ENCODE results near the gene ATG4D.

Gene ATG4D

DNA sequence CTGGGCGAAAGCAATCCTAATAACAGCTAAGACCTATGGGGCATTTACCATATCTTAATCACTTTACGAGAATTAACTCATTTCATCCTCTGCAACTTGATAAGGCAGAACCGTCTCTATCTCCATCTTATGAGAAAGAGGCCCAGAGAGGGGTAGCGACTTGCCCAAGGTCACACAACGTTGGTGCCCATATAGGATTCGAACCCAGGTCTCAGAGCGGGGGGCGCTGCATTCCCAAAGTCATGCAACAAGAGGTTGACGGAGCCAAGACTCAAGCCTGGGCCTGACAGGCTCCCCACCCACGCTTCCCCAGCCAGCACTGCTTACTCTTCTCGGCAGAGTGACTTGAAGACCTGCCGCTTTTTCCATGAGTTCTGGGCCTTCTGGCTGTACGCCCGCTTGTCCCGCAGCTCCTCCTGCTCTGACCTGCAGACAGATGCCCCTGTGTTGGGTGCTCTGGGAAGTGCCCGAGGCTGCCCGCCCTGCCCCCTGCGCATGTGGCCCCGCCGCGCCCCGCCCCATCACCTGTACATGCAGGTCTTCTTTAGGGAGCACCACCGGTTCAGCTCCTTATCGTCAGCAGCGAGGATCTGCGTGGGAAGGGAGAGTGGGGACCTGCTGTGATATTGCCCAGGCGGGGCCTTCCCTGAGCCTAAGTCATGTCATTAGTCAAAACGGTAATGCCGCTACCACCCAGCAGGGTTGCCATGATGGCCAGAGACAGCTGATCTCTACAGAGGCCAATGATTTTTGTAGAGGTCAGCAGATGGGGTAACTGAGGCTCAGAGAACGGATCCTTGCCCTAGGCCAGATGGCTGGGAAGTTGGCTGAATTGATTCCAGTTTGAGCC is 11.3 kb downstream of the ATG4D start:
- no peak overlapping the region for H3K4me2 ChIP-seq (ENCODE audit: low read length, poor library complexity, severe bottlenecking)
- no peak overlapping the region for H3K27ac ChIP-seq (ENCODE audit: low read length, poor library complexity, severe bottlenecking)
- WGBS, result 92% methylated on average over 30 of the region's 30 CpGs
- no peak overlapping the region for H2AFZ ChIP-seq (ENCODE audit: low read depth, low read length)
- H2BK5ac ChIP-seq (ENCODE audit: low read depth, low read length, poor library complexity, severe bottlenecking), result no peak overlapping the region
- no peak overlapping the region for H4K8ac ChIP-seq (ENCODE audit: low read length)
- H3K14ac ChIP-seq (ENCODE audit: low read length in 2 of 2), result no peak overlapping the region
- no peak overlapping the region for H2BK15ac ChIP-seq (ENCODE audit: low read depth, poor library complexity, severe bottlenecking)
- H2BK120ac ChIP-seq (ENCODE audit: low read depth, low read length), result no peak overlapping the region
- no peak overlapping the region for H2BK12ac ChIP-seq (ENCODE audit: low read length in 2 of 2)
- DNase-seq, result no peak
- H3K4me1 ChIP-seq (ENCODE audit: control insufficient read depth, insufficient read depth, low read depth, low read length), result no peaks in the 10 kb centered on the region
- H3K4me3 ChIP-seq (ENCODE audit: insufficient read depth in 1 of 2, low read depth in 1 of 2, low read length in 2 of 2), result no peak overlapping the region
- no peak overlapping the region for H2AK5ac ChIP-seq (ENCODE audit: low read length, severe bottlenecking)
- H3K79me1 ChIP-seq (replicated peaks; ENCODE audit: low read length, poor library complexity, severe bottlenecking), result peaks cover 24% of the 10 kb centered on the region
- H3K36me3 ChIP-seq (ENCODE audit: control insufficient read depth in 1 of 2, insufficient read depth in 2 of 2, low read depth in 1 of 2, low read length in 2 of 2), result peaks cover 80 to 85% of the 10 kb centered on the region in 2 experiments
- no peak overlapping the region for H3K4ac ChIP-seq (ENCODE audit: low read depth in 1 of 2, low read length in 2 of 2)
- H3K27me3 ChIP-seq (ENCODE audit: control insufficient read depth in 1 of 2, insufficient read depth in 1 of 2, low read length in 2 of 2), result no peaks in the 10 kb centered on the region
- H3K18ac ChIP-seq (ENCODE audit: low read depth in 1 of 2, low read length in 2 of 2), result no peak overlapping the region
- no peak overlapping the region for H3K9ac ChIP-seq (ENCODE audit: low read length)
- H3K9me3 ChIP-seq (ENCODE audit: control insufficient read depth, low read length), result no peaks in the 10 kb centered on the region
- H3K23ac ChIP-seq (ENCODE audit: low read length in 2 of 2), result no peak overlapping the region
- H4K91ac ChIP-seq (ENCODE audit: low read length), result no peak overlapping the region

DNA sequence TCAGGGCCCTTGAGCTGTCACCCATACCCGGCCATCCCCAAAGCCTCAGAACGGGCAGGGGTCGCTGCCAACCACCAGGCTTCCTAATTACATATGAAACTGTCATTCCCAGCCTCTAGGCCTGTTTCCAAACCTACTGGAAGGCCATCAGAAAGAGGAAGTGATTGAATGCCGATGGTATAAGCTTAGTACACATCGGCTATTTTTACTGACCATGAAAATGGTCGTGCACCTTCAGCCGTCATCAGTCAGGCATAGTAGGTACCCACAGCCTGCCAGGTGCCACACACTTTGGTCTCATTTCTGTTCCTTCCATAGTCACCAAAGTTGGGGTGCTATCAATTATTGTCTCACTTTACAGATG is 11.9 kb downstream of the ATG4D start:
- no peak overlapping the region for H2BK5ac ChIP-seq (ENCODE audit: low read depth, low read length, poor library complexity, severe bottlenecking)
- WGBS, result 93% methylated on average over 7 of the region's 7 CpGs
- no peaks in the 10 kb centered on the region for H3K9me3 ChIP-seq (ENCODE audit: control insufficient read depth, low read length)
- no peak overlapping the region for H3K18ac ChIP-seq (ENCODE audit: low read depth in 1 of 2, low read length in 2 of 2)
- H3K4me2 ChIP-seq (ENCODE audit: low read length, poor library complexity, severe bottlenecking), result no peak overlapping the region
- no peak overlapping the region for H2BK15ac ChIP-seq (ENCODE audit: low read depth, poor library complexity, severe bottlenecking)
- H2BK120ac ChIP-seq (ENCODE audit: low read depth, low read length), result no peak overlapping the region
- DNase-seq, result no peak
- H4K91ac ChIP-seq (ENCODE audit: low read length), result no peak overlapping the region
- H3K36me3 ChIP-seq (ENCODE audit: control insufficient read depth in 1 of 2, insufficient read depth in 2 of 2, low read depth in 1 of 2, low read length in 2 of 2), result peaks cover 81 to 85% of the 10 kb centered on the region in 2 experiments
- H4K8ac ChIP-seq (ENCODE audit: low read length), result no peak overlapping the region
- no peak overlapping the region for H2AK5ac ChIP-seq (ENCODE audit: low read length, severe bottlenecking)
- H3K4me1 ChIP-seq (ENCODE audit: control insufficient read depth, insufficient read depth, low read depth, low read length), result no peaks in the 10 kb centered on the region
- H3K79me1 ChIP-seq (replicated peaks; ENCODE audit: low read length, poor library complexity, severe bottlenecking), result peaks cover 24% of the 10 kb centered on the region
- H3K23ac ChIP-seq (ENCODE audit: low read length in 2 of 2), result no peak overlapping the region
- H3K4ac ChIP-seq (ENCODE audit: low read depth in 1 of 2, low read length in 2 of 2), result no peak overlapping the region
- H3K14ac ChIP-seq (ENCODE audit: low read length in 2 of 2), result no peak overlapping the region
- H3K27ac ChIP-seq (ENCODE audit: low read length, poor library complexity, severe bottlenecking), result no peak overlapping the region
- no peak overlapping the region for H3K9ac ChIP-seq (ENCODE audit: low read length)
- no peak overlapping the region for H2BK12ac ChIP-seq (ENCODE audit: low read length in 2 of 2)
- no peak overlapping the region for H2AFZ ChIP-seq (ENCODE audit: low read depth, low read length)
- no peak overlapping the region for H3K4me3 ChIP-seq (ENCODE audit: insufficient read depth in 1 of 2, low read depth in 1 of 2, low read length in 2 of 2)
- H3K27me3 ChIP-seq (ENCODE audit: control insufficient read depth in 1 of 2, insufficient read depth in 1 of 2, low read length in 2 of 2), result no peaks in the 10 kb centered on the region

DNA sequence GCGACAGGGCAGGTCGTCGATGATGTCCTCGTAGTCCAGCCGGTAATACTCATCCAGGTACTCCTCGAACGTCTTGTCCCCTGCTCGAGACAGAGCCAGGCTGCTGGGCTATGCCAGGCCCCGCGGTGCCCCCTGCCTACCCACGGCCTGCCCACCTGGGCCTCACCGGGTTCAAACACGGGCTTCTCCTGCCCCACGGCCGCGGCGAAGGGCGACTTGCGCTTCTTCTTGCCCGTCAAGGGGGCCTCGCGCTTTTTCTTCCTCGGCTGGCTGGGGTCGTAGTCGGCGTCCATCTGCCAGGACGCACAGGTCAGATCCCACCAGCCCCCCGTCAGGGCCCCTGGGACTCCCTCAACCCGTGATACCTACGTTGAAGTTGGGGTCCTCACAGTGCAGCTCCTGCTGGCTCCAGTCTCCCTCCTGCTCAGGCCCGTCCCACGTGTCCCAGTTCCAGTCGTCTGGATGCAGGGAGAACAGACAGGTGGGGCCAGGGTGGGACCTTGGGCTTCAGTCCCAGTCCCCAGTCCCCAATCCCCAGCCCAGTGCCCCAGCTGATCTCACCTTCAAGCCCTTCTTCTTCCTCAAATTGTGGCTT is 14.0 kb downstream of the ATG4D start:
- Histone ChIP-seq H4K8ac (ENCODE audit: low read length) (no peak overlapping the region), H2BK15ac (ENCODE audit: low read depth, poor library complexity, severe bottlenecking) (no peak overlapping the region), H3K36me3 (ENCODE audit: control insufficient read depth in 1 of 2, insufficient read depth in 2 of 2, low read depth in 1 of 2, low read length in 2 of 2) (peaks cover 85% of the 10 kb centered on the region in 2 experiments), H3K4me1 (ENCODE audit: control insufficient read depth, insufficient read depth, low read depth, low read length) (no peaks in the 10 kb centered on the region), H3K4me3 (ENCODE audit: insufficient read depth in 1 of 2, low read depth in 1 of 2, low read length in 2 of 2) (no peak overlapping the region), H3K4ac (ENCODE audit: low read depth in 1 of 2, low read length in 2 of 2) (no peak overlapping the region), H3K79me1 (replicated peaks; ENCODE audit: low read length, poor library complexity, severe bottlenecking) (peaks cover 31% of the 10 kb centered on the region), H2BK120ac (ENCODE audit: low read depth, low read length) (no peak overlapping the region), H4K91ac (ENCODE audit: low read length) (no peak overlapping the region), H2AFZ (ENCODE audit: low read depth, low read length) (no peak overlapping the region), H3K23ac (ENCODE audit: low read length in 2 of 2) (no peak overlapping the region), H2BK12ac (ENCODE audit: low read length in 2 of 2) (no peak overlapping the region), H3K9me3 (ENCODE audit: control insufficient read depth, low read length) (no peaks in the 10 kb centered on the region), H3K9ac (ENCODE audit: low read length) (no peak overlapping the region), H3K27me3 (ENCODE audit: control insufficient read depth in 1 of 2, insufficient read depth in 1 of 2, low read length in 2 of 2) (no peaks in the 10 kb centered on the region), H2BK5ac (ENCODE audit: low read depth, low read length, poor library complexity, severe bottlenecking) (no peak overlapping the region), H3K18ac (ENCODE audit: low read depth in 1 of 2, low read length in 2 of 2) (no peak overlapping the region), H2AK5ac (ENCODE audit: low read length, severe bottlenecking) (no peak overlapping the region), H3K27ac (ENCODE audit: low read length, poor library complexity, severe bottlenecking) (no peak overlapping the region), H3K4me2 (ENCODE audit: low read length, poor library complexity, severe bottlenecking) (no peak overlapping the region), H3K14ac (ENCODE audit: low read length in 2 of 2) (no peak overlapping the region)
- DNase-seq, result no peak
- 96% methylated on average over 33 of the region's 33 CpGs for WGBS

DNA sequence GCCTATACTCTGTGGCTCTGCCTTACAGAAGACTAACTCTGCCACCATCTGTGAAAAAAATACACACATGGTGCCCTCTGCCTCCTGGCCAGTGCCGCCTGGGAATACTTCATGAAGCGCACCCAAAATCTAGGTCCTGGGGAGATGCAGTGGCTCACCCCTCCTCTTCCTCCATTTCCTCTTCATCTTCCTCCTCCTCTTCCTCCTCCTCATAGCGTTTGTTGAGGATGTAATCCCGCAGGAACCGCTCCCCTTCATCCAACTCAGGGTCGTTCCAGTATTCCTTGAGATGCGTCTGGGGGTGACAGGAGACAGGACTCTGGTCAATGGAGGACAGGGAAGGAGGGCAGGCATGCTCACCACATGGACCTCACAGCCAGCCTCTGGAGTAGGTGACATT is 16.4 kb downstream of the ATG4D start:
- Histone ChIP-seq H3K79me1 (replicated peaks; ENCODE audit: low read length, poor library complexity, severe bottlenecking) (peaks cover 37% of the 10 kb centered on the region), H2BK15ac (ENCODE audit: low read depth, poor library complexity, severe bottlenecking) (no peak overlapping the region), H2BK12ac (ENCODE audit: low read length in 2 of 2) (no peak overlapping the region), H3K18ac (ENCODE audit: low read depth in 1 of 2, low read length in 2 of 2) (no peak overlapping the region), H3K27ac (ENCODE audit: low read length, poor library complexity, severe bottlenecking) (no peak overlapping the region), H3K9ac (ENCODE audit: low read length) (no peak overlapping the region), H3K4me2 (ENCODE audit: low read length, poor library complexity, severe bottlenecking) (no peak overlapping the region), H2AK5ac (ENCODE audit: low read length, severe bottlenecking) (no peak overlapping the region), H3K36me3 (ENCODE audit: control insufficient read depth in 1 of 2, insufficient read depth in 2 of 2, low read depth in 1 of 2, low read length in 2 of 2) (peaks cover 63 to 65% of the 10 kb centered on the region in 2 experiments), H2BK5ac (ENCODE audit: low read depth, low read length, poor library complexity, severe bottlenecking) (no peak overlapping the region), H3K27me3 (ENCODE audit: control insufficient read depth in 1 of 2, insufficient read depth in 1 of 2, low read length in 2 of 2) (no peaks in the 10 kb centered on the region), H3K4me1 (ENCODE audit: control insufficient read depth, insufficient read depth, low read depth, low read length) (peaks cover 4% of the 10 kb centered on the region), H3K23ac (ENCODE audit: low read length in 2 of 2) (no peak overlapping the region), H2AFZ (ENCODE audit: low read depth, low read length) (no peak overlapping the region), H4K8ac (ENCODE audit: low read length) (no peak overlapping the region), H3K9me3 (ENCODE audit: control insufficient read depth, low read length) (no peaks in the 10 kb centered on the region), H4K91ac (ENCODE audit: low read length) (no peak overlapping the region), H2BK120ac (ENCODE audit: low read depth, low read length) (no peak overlapping the region), H3K4ac (ENCODE audit: low read depth in 1 of 2, low read length in 2 of 2) (no peak overlapping the region), H3K14ac (ENCODE audit: low read length in 2 of 2) (no peak overlapping the region), H3K4me3 (ENCODE audit: insufficient read depth in 1 of 2, low read depth in 1 of 2, low read length in 2 of 2) (no peak overlapping the region)
- DNase-seq, result no peak
- 94% methylated on average over 7 of the region's 7 CpGs for WGBS
